ENCODE measurements around the gene NKX6-2.

NKX6-2 gene

GRCh38 chr10:132815168-132815857 is 29.4 kb upstream of the NKX6-2 start:
- TF ChIP-seq GLI2 (tag by site-specific recombination; IDR thresholded peaks at IDR 0.05; ENCODE audit: borderline replicate concordance, low read depth) (no peak), ATF2 (tag by site-specific recombination; IDR thresholded peaks at IDR 0.05; ENCODE audit: low read depth) (no peak), ZNF398 (tag by site-specific recombination; IDR thresholded peaks at IDR 0.05) (no peak), ZNF777 (tag by site-specific recombination; IDR thresholded peaks at IDR 0.05; ENCODE audit: borderline replicate concordance) (no peak), WT1 (tag by site-specific recombination; IDR thresholded peaks at IDR 0.05) (no peak), ZNF529 (tag by site-specific recombination; IDR thresholded peaks at IDR 0.05; ENCODE audit: insufficient replicate concordance) (no peak), ZNF76 (tag by site-specific recombination; IDR thresholded peaks at IDR 0.05; ENCODE audit: borderline replicate concordance, low read depth) (no peak), ZNF660 (tag by site-specific recombination; IDR thresholded peaks at IDR 0.05) (no peak)
- ChIA-PET CTCF (interaction anchor here (0.7 to 1.8 kb wide), 3 partner anchors 12 to 23 kb away, joined by 3 to 5 read pairs (median 4); no protein-coding TSS in a partner anchor), POLR2A (no interaction called here)
- no peak overlapping the region for H3K27ac ChIP-seq (ENCODE audit: extremely low read depth, low read depth, low read length)
- no peaks in the 10 kb centered on the region for H3K36me3 ChIP-seq (ENCODE audit: control insufficient read depth in 2 of 2, insufficient read depth in 1 of 2, low read length in 2 of 2)
- H3K4me3 ChIP-seq (ENCODE audit: low read depth, low read length) = no peak overlapping the region
- H3K9me3 ChIP-seq (ENCODE audit: control insufficient read depth, insufficient read depth, low read depth, low read length) = no peaks in the 10 kb centered on the region
- H3K4me1 ChIP-seq (ENCODE audit: control insufficient read depth, insufficient read depth, low read length) = no peaks in the 10 kb centered on the region

- ChIA-PET POLR2A (interaction anchor here (0.6 kb wide), 1 partner anchor 41 kb away, joined by 3 read pairs; no protein-coding TSS in a partner anchor), CTCF (no interaction called here)
- Histone ChIP-seq H3K4me1 (ENCODE audit: control insufficient read depth, insufficient read depth, low read length) (no peaks in the 10 kb centered on the region), H3K4me3 (ENCODE audit: low read depth, low read length) (no peak overlapping the region), H3K27ac (ENCODE audit: extremely low read depth, low read depth, low read length) (no peak overlapping the region), H3K36me3 (ENCODE audit: control insufficient read depth in 2 of 2, insufficient read depth in 1 of 2, low read length in 2 of 2) (no peaks in the 10 kb centered on the region), H3K9me3 (ENCODE audit: control insufficient read depth, insufficient read depth, low read depth, low read length) (no peaks in the 10 kb centered on the region)
- TF ChIP-seq ZBTB20 (tag by site-specific recombination; IDR thresholded peaks at IDR 0.05) (no peak), KLF10 (tag by site-specific recombination; IDR thresholded peaks at IDR 0.05) (no peak), ZNF174 (tag by site-specific recombination; IDR thresholded peaks at IDR 0.05) (no peak)
These were observed 28.5 kb upstream of the NKX6-2 start for GRCh38 chr10:132814469-132814856.

GRCh38 chr10:132813560-132814468 is 27.9 kb upstream of the NKX6-2 start:
- Histone ChIP-seq H3K9me3 (ENCODE audit: control insufficient read depth, insufficient read depth, low read depth, low read length) (no peaks in the 10 kb centered on the region), H3K27ac (ENCODE audit: extremely low read depth, low read depth, low read length) (no peak overlapping the region), H3K4me3 (ENCODE audit: low read depth, low read length) (no peak overlapping the region), H3K4me1 (ENCODE audit: control insufficient read depth, insufficient read depth, low read length) (no peaks in the 10 kb centered on the region), H3K36me3 (ENCODE audit: control insufficient read depth in 2 of 2, insufficient read depth in 1 of 2, low read length in 2 of 2) (no peaks in the 10 kb centered on the region)
- ChIA-PET CTCF (no interaction called here), POLR2A (interaction anchor here (0.6 kb wide), 1 partner anchor 40 kb away, joined by 3 read pairs; no protein-coding TSS in a partner anchor)
- TF ChIP-seq ZNF239 (tag by site-specific recombination; IDR thresholded peaks at IDR 0.05) = no peak
- no peak for TF ChIP-seq ZNF302 (tag by site-specific recombination; IDR thresholded peaks at IDR 0.05; ENCODE audit: low read depth)
- no peak for TF ChIP-seq ZSCAN18 (tag by site-specific recombination; IDR thresholded peaks at IDR 0.05)
- no peak for TF ChIP-seq KLF10 (tag by site-specific recombination; IDR thresholded peaks at IDR 0.05)
- TF ChIP-seq ZNF473 (tag by site-specific recombination; IDR thresholded peaks at IDR 0.05) = no peak
- TF ChIP-seq ZFP37 (tag by site-specific recombination; IDR thresholded peaks at IDR 0.05) = no peak
- TF ChIP-seq SP7 (tag by site-specific recombination; IDR thresholded peaks at IDR 0.05) = no peak
- TF ChIP-seq ZNF664 (tag by site-specific recombination; IDR thresholded peaks at IDR 0.05) = no peak

Measured in HEK293 (cell line).